GM04504 (cell line): Measurements from ENCODE around the gene TRIOBP.

Source experiments
- DNase-seq: peaks from one replicate; pipeline ENCODE4 v3.0.0-alpha.2; 2012; ENCODE audit warnings: low read depth

TRIOBP gene

DNA sequence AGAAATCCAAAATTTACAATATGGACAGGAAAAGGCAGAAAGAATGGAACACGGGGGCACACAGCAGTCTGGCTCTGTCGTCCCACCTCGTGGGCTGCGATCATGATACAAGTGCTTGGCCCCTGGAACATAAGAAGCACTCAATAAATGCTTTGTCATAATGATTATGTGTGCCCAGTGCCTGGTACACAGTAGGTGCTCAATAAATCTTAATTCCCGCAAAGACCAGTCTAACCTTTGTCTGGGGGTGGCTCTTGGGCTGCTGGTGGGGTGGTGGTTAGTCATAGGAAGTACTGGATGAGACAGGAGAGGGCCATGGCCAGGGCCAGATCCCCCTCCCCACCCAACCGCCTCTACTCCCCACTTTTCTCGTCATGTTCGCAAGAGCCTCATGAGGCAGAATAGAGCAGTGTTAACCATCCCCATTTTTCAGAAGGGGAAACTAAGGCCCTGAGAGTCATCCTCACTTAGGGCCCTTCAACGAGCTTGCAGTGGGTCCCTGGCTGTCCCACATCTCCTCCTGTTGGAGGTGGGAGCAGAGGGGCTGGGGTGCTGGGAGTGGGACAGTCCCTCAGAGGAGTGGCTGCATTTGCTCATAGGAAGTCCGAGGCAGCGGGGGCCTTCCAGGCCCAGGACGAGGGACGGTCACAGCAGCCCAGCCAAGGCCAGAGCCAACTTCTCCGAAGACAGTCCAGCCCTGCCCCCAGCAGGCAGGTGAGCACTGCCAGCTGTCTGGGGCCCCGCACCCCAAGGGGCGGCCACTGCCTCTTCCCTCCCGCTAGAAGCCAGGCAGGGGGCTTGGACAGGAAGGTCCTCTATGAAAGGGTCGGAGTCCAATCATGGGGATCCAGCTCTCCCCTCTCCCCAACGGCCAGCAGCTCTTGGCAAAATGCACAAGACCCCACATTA lies 36.1 kb downstream of the TRIOBP start:
- no peak for DNase-seq

DNA sequence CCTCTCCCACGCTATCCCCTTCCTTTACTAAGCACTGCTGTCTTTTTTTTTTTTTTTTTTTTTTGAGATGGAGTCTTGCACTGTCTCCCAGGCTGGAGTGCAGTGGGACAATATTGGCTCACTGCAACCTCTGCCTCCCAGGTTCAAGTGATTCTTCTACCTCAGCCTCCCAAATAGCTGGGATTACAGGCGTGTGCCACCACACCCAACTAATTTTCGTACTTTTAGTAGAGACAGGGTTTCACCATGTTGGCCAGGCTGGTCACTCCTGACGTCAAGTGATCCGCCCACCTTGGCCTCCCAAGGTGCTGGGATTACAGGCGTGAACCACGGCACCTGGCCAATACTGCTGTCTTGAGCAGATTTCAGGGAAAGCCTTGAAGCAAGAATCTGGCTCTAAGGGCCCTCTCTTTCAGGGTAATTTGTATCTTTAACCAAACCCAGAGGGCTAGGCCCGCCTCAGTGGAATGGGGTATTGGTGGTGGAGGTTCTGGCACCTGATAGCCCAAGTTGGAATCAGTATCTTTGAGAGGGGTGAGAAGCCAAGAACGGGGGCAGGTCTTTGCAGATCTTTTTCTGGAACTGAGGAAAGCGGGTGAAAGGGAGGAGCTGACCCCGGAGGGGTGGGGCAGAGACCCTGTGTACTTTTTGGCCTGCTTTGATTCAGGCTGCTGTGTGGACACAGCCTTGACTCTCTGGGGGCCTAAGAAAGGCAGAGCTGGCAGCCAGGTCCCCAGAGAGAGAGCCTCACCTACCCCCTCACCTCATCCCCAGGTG lies 37.0 kb downstream of the TRIOBP start:
- no peak for DNase-seq

DNA sequence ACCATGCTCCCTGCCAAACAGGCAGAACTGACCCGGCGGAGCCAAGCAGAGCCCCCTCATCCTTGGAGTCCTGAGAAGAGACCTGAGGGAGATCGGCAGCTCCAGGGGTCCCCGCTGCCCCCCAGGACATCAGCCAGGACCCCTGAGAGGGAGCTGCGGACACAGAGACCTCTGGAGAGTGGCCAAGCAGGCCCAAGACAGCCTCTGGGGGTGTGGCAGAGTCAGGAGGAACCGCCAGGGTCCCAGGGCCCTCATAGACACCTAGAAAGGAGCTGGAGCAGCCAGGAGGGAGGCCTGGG lies 37.5 kb downstream of the TRIOBP start:
- DNase-seq = no peak

DNA sequence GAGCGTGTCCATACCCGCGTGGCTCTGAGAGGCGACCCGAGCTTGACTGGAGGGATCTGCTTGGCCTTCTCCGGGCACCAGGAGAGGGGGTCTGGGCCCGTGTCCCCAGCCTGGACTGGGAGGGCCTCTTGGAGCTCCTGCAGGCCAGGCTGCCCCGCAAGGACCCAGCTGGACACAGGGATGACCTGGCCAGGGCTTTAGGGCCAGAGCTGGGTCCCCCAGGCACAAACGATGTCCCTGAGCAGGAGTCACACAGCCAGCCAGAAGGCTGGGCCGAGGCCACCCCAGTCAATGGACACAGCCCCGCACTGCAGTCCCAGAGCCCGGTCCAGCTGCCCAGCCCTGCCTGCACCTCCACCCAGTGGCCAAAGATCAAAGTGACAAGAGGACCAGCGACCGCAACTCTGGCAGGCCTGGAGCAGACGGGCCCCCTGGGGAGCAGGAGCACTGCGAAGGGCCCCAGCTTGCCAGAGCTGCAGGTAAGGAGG lies 38.2 kb downstream of the TRIOBP start:
- no peak for DNase-seq

DNA sequence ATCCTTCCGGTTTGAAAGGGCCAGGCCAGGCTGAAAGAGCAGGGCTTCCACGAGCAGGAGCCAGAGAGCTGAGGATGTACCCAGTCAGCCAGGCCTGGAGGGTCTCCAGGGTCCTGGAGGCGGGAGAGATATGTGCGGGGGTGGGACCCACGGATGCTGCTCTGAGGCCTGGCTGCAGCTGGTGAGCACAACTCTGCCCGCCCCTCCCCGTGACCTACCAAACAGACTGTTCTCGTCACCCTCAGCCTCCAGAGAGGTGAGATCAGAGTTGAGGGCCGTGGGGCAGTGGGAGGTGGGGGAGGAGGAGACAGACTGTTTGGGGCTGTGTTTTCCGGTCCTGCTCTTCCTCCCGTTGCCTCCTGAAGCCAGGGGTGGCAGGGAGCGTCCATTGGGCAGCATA lies 42.2 kb downstream of the TRIOBP start:
- no peak for DNase-seq

DNA sequence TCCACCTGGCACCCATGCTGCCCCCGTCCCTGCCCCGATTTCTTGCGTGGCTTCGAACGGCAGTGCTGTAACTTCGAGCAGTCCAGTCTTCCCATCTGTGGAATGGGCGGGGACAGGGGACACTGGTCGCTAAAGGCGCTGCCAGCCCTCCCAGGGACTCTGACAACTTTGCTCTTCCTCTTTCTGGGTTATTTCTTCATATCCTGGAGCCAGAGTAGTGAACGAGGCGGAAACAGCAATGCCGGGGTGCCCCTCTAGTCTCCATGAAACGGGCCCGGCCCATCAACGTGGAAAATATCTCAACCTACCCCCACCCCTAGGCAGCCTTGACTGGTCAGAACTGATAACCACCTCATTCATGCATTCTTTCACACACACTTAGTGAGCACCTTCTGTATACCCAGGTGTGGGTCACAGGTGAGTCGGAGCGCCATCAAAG lies 42.8 kb downstream of the TRIOBP start:
- DNase-seq = no peak

DNA sequence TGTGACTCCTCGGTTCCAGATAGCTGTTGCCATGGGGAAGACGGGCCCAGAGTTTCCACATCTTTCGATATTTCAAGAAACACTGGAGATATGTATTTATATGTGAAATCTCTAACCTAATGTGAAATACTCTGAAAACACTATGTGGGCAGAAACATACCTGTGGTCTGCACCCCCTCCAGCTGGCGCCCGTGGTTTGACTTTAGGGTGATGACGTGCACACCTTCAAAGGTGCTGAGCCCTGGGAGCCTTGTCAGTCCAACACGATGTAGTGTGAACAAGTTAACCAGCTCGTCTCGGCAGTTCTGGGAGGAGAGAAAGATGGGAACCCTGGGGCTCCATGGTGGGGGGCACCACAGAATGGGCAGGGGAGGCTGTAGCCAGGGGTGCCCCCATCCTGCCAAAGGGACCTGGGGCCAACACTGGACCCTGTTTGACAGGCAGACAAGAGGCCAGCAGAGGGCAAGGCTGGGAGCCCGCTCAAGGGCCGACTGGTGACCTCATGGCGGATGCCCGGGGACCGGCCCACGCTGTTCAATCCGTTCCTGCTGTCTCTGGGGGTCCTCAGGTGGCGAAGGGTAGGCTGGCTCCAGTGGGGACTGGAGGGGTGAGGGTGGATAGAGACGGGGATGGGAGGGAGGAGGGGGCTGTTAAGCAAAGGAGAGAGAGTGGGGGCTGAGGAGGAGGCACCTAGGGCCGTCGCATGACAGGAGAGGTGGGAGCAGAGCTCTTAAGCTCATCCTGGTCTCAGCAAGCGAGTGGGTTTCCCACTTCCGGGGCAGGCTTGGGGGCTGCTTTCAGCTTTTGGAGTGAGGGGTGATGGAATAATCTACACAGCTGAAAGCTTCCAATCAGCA lies 43.8 kb downstream of the TRIOBP start:
- DNase-seq = no peak

DNA sequence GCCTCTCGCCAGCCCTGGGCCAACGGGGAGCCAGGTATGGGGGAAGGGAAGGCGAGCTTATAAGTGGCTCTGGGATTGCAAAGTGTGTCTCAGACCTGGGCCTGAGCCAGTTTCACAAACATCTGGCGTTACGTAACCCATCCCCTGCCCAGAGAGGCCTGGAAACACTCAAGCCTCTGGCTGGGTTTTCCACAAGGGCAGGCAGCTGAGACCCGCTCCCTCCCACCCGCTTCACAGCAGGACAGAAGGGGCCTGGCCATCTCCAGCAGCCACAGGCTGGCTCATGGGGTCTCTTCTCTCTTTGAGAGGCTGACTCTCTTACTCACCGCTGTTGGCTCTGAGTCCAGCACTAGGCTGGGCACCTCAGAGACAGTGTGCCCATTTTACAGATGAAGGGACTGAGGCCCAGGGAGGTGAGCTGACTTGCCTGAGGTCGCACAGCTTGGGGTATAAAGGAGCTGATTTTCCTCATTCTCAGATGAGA lies 44.5 kb downstream of the TRIOBP start:
- peak; percentile 96 for DNase-seq

DNA sequence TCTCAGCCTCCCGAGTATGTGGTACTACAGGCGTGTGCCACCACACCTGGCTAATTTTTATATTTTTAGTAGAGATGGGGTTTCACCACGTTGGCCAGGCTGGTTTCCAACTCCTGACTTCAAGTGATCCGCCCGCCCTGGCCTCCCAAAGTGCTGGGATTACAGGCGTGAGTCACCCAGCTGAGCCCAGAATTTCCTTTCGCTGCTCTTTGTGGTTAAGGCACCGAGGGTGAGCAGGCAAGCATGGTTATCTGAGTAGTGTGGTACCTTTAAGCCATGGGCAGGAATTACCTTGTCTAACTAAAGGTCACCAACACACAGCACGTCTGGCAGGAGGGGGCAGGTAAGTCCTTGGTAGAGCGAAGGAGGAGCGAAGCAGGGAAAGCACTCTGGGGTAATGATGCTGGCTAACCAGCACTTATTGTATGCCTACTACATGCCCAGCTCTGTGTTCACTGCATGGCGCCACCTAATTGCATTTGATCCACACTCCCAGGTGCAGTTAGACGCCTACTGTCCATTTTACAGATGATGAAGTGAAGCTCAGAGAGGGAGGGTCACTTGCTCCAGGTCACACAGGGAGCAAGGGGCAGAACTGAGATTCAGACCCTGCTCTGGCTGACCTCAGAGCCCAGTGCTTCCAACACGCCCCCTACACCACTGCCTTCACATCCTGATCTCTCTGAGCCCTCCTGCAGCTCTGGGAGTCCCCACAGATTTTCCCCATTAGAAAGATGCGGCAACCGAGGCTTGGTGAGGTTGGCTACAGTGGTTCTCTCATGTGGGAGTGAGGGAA lies 45.7 kb downstream of the TRIOBP start:
- peak; percentile 78 for DNase-seq

DNA sequence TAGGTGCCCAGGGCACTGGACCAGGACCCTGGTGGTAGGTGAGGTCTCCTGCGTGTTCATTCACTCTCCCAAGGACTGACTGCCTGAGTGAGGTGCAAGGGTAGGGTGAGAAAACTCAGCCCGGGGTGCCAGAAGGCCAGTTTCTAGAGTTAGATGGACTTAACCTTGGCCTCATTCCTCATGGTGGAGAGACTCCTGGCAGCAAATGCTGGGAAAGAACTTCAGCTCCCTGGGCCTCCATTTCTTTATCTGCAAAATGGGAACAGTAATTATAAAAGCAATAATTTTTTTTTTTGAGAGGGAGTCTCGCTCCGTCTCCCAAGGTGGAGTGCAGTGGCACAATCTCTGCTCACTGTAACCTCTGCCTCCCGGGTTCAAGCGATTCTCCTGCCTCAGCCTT lies 47.7 kb downstream of the TRIOBP start:
- no peak for DNase-seq

DNA sequence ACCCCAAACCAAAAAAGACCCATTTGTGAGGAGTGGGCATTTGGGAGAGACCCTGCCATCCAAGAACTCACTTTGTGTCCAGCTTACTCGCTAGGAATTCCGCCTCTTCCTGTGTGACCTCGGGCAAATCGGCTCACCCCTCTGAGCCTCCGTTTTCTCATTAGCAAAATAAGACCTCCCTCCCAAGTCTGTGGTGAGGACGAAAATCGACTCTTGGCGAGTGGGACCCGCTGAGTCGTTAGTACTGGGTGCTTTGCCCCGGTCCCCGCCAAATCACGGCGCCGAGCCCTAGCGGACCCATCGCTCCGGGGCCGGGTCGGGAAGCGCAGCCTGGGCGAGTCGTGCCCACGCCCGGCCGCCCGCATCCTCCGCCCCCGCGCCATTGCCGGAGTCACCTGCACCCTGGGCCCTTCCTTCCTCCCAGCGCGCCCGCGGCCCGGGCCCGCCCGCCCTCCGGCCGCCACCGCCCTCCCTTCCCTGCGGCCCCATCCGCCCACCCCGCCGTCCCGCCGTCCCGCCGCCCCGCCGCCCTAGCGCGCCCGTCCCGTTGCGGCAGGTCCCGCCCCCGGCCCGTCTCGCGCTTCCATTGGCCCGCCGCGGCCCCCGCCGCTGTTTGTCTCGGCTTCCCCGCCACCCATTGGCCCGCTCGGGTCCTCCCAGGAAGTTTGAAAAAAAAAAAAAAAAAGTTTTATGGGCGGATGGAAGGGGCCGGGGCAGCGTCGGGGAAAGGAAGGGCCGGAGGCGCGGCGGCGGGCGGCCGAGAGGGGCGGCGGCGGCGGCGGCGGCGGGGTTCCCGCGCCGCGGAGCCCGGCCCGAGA lies 48.9 kb downstream of the TRIOBP start:
- DNase-seq = no peak

DNA sequence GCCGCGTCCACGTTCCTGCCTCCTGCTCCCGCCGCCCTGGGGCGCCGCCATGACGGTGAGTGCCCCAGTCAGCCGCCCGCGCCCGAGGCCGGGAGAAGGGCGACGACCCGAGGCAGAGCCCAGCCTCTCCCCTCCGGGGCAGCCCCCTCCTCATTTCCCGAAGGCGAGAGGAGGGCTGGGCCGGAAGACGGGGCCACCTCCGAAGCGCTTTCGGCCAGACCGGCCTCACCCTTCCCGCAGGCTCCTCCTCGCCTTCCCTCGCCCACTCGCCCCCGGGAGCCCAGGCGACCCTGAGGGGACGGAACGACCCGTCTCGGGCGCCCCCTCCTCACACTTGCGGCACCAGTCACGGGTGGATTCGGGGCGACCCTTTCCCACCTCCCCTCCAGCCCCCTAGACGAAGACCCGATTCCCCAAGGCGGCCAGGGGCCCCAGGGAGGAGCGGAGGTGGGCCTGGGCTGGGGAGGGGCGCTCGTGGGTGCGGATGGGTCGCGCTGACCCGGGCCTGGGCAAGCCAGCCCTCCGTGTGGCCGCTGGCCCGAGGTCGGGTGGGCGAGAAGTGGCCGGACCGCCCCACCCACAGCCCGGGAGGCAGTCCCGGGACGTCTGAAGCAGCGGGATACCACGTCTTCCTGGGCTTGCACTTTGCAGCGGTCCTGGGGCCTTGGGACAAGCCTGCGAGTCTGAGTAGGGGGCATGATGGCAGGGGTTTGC lies 49.7 kb downstream of the TRIOBP start:
- no peak for DNase-seq

DNA sequence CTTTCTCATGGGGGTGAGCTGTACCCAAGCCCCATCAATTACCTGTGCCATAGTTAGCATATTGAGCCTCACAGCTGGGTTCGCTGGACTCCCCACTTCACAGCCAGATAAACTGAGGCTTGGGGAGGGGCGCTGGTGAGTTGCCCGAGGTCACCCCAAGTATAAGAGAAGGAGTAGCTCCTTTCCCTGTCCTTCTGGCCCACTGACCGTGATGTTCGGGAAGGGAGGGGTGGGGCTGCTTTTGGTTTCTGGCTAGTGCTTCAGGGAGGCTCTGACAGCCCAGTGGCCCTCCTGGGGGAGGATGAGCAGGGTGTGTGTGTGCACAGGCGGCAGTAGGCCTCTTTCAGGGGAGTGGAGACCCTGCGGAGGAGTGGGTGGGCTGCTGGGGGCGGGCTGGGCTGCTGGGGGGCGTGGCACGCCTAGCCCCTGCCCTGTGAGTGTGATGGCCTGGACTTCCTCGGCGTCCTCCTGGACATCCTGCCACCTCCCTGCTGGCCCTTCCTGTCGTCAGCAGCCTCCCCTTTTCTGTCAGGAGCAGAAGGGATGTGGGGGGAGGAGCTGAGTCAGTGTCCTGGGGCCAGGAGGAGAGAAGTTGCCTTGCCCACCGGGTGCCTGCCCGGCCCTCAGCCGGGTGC lies 50.3 kb downstream of the TRIOBP start:
- DNase-seq = no peak

DNA sequence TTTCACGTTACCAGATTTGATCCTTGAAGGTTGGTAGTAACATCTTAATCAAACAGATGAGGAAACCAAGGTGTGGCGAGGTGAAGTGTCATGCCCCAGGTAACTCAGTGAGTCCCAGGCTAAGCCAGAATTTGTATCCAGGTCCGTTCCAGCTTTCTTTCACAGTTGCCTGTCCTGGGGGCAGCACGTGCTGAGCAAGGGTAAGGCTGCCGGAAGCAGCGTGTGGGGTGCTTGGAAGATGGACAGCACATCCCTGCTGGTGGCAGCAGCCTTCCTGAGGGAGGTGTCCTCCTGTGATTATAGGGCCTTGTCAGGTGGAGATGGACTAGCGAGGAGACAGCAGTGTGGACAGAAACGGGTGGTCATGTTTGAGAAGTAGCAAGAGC lies 50.9 kb downstream of the TRIOBP start:
- DNase-seq = no peak

DNA sequence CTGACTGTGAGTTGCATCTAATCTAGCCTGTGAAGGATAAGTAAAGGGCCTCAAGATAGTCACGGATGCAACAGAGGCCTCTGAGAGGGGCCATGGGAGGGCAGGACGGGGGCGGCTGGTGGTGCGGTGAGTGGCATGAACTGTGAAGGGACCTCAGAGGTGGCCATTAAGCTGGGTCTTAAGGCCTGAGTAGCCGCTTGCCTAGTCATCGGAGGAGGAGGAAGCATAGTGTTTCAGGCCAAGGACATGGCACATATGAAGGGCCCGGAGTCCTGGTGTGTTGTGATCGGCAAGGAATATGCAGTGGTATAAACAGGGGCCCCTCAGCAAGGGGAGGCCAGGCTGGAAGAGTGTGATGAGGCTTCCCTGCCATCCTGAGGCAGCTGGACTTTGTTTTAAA lies 51.8 kb downstream of the TRIOBP start:
- no peak for DNase-seq

DNA sequence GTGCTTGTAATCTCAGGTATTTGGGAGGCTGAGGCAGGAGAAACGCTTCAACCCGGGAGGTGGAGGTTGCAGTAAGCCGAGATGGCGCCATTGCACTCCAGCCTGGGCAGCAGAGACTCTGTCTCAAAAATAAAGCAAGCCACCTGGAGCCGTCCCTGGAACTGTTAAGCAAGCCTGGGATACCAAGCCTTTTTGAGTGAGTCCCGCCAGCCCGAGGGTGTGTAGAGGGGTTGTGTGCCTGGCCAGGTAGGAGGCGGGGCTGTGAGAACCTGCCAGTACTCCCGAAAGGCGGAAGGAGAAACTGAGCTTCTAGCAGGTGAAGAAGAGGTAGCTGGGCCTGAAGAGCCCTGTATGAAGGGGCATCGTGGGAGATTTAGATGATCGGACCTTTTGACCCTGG lies 52.4 kb downstream of the TRIOBP start:
- no peak for DNase-seq

DNA sequence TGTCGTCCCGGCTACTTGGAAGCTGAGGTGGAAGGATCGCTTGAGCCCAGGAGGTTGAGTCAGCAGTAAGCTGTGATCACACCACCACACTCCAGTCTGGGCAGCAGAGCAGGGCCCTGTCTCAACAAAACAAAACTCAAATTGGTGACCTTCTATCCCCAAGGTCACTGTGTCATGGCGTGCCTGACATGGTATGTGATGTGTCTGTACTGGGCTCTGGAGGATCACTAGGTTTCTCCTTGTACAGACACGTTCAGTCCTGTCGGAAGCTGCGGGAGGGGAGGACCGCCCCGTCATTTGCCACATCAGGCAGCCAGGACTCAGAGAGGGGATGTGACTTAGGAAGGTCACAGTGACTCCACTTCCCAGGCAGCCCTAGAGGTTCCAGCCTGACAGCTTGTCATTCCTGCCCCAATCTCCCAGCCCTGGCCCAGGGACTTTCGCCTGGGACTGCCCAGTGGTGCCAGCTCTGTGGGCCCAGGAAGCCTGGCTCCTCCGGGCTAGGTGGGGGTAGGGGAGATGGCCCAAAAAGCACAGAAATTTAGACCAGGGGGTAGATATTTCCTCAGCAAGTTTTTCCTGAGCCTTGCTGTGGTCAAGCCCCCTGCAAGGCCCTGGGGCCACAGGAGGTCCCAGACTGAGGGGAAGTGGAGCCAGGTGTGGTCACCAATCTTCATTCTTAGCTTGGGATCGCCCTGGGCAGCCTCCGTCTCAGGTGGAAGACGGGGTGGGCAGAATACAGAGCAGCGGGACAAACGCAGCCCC lies 53.2 kb downstream of the TRIOBP start:
- DNase-seq = no peak

DNA sequence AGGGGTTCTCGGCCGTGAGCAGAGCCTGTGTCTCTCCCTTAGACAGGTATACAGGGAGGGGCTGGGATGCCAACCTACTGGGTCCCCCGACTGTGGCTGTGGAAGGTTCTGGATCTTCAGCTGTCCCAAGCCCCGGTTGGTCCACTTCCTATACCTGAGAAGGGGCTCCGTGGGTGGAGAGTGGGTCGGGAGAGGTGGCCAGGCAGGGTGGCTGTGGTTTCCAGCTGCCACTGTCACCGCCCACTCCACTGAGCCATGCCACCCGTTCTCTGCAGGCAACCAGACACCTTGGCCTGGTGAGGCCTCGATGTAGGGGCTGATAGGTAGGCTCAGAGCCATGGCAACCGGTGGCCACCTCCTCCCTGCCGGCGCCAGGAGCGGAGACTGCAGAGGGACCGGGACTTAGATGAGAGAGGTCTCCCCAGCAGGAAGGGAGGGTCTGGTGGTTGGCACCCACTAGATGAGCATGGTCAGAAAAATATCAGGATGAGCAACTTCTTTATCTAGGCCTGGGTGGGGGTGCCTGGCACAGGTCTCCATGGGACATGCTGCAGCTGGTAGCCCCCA lies 53.8 kb downstream of the TRIOBP start:
- DNase-seq = no peak
